ENCODE measurements around the gene MS4A6E.
"Not testable (repeated sequence)": the region's sequence is repeated elsewhere in the genome, so short reads cannot be mapped to it uniquely, and the experiment has no call there.

Gene MS4A6E

GRCh38 chr11:60336767-60337391, 9.8 kb downstream of the MS4A6E start:
- DNase-seq, result no peak

GRCh38 chr11:60338053-60338452, 11.0 kb downstream of the MS4A6E start:
- DNase-seq, result no peak

- DNase-seq, result no peak
Observed at GRCh38 chr11:60339356-60339755, 12.3 kb downstream of the MS4A6E start.

GRCh38 chr11:60343094-60343704, 16.1 kb downstream of the MS4A6E start:
- no peak for DNase-seq

GRCh38 chr11:60344146-60344545, 17.1 kb downstream of the MS4A6E start:
- DNase-seq, result no peak

GRCh38 chr11:60345489-60345888, 18.4 kb downstream of the MS4A6E start:
- DNase-seq, result no peak

GRCh38 chr11:60347084-60347797, 20.2 kb downstream of the MS4A6E start:
- no peak for DNase-seq

GRCh38 chr11:60348116-60348515, 21.1 kb downstream of the MS4A6E start:
- no peak for DNase-seq

GRCh38 chr11:60349990-60350389, 22.9 kb downstream of the MS4A6E start:
- no peak for DNase-seq

- DNase-seq, result no peak
Observed at GRCh38 chr11:60357771-60358170, 30.7 kb downstream of the MS4A6E start.

GRCh38 chr11:60360621-60361020, 33.6 kb downstream of the MS4A6E start:
- DNase-seq, result no peak

- DNase-seq, result no peak
Observed at GRCh38 chr11:60362241-60362640, 35.2 kb downstream of the MS4A6E start.

- peak; percentile 44 for DNase-seq
Observed at GRCh38 chr11:60363542-60364470, 36.8 kb downstream of the MS4A6E start.

- DNase-seq, result not testable (repeated sequence)
Observed at GRCh38 chr11:60366262-60366904, 39.3 kb downstream of the MS4A6E start.

GRCh38 chr11:60367009-60367408, 40.0 kb downstream of the MS4A6E start:
- no peak for DNase-seq

- no peak for DNase-seq
Observed at GRCh38 chr11:60367896-60368295, 40.8 kb downstream of the MS4A6E start.

- no peak for DNase-seq
Observed at GRCh38 chr11:60370252-60370810, 43.3 kb downstream of the MS4A6E start.

GRCh38 chr11:60370811-60371298, 43.8 kb downstream of the MS4A6E start:
- DNase-seq, result no peak

GRCh38 chr11:60371386-60371785, 44.3 kb downstream of the MS4A6E start:
- no peak for DNase-seq

GRCh38 chr11:60371854-60372253, 44.8 kb downstream of the MS4A6E start:
- DNase-seq, result no peak

- no peak for DNase-seq
Observed at GRCh38 chr11:60372767-60373166, 45.7 kb downstream of the MS4A6E start.

- DNase-seq, result no peak
Observed at GRCh38 chr11:60375316-60375715, 48.3 kb downstream of the MS4A6E start.
